ENCODE data around the gene RECK. TPM values are rescaled to one million over a fixed set of nuclear protein-coding genes. Genes with fewer than 3 reads are reported as not detected.

Gene RECK
- total and polyA plus RNA-seq, 8 donors = 0.95 to 4.6 (median 1.7) TPM

DNA sequence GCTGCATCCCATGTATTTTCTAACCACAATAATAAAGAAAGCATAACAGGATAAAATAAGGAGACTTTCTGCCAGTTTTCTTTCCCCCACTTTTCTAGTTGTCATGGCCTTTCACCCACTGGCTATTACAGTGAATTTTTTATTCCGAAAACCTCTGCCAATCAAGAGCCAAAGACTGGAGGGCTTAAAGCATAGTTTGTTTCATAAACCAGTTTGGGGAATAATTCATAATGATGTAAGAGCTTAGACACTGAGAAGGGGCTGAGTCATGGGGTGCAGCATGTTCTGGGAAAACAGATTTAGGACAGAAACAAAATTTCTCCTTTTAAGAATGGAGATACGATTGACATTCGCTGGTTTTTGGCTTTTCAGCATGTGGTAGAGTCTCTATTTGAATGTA is 95.4 kb downstream of the RECK start:
- Histone ChIP-seq H3K4me1 (peaks cover 0 to 2% (median 0%) of the 10 kb centered on the region in 3 donors), H3K27ac (no peak overlapping the region), H3K4me3 (no peak overlapping the region), H3K27me3 (no peaks in the 10 kb centered on the region), H3K36me3 (no peaks in the 10 kb centered on the region), H3K9me3 (no peaks in the 10 kb centered on the region)
- no peak for DNase-seq
- FAIRE-seq = no peak
- no peak for ATAC-seq
- TF ChIP-seq, protein P1, sequence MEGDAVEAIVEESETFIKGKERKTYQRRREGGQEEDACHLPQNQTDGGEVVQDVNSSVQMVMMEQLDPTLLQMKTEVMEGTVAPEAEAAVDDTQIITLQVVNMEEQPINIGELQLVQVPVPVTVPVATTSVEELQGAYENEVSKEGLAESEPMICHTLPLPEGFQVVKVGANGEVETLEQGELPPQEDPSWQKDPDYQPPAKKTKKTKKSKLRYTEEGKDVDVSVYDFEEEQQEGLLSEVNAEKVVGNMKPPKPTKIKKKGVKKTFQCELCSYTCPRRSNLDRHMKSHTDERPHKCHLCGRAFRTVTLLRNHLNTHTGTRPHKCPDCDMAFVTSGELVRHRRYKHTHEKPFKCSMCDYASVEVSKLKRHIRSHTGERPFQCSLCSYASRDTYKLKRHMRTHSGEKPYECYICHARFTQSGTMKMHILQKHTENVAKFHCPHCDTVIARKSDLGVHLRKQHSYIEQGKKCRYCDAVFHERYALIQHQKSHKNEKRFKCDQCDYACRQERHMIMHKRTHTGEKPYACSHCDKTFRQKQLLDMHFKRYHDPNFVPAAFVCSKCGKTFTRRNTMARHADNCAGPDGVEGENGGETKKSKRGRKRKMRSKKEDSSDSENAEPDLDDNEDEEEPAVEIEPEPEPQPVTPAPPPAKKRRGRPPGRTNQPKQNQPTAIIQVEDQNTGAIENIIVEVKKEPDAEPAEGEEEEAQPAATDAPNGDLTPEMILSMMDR (IDR thresholded peaks at IDR 0.05) = no peak
- WGBS, 2 donors = 69 to 77% methylated on average over 3 of the region's 3 CpGs
- intact Hi-C loops (cut with DNase I) = no loop called here

DNA sequence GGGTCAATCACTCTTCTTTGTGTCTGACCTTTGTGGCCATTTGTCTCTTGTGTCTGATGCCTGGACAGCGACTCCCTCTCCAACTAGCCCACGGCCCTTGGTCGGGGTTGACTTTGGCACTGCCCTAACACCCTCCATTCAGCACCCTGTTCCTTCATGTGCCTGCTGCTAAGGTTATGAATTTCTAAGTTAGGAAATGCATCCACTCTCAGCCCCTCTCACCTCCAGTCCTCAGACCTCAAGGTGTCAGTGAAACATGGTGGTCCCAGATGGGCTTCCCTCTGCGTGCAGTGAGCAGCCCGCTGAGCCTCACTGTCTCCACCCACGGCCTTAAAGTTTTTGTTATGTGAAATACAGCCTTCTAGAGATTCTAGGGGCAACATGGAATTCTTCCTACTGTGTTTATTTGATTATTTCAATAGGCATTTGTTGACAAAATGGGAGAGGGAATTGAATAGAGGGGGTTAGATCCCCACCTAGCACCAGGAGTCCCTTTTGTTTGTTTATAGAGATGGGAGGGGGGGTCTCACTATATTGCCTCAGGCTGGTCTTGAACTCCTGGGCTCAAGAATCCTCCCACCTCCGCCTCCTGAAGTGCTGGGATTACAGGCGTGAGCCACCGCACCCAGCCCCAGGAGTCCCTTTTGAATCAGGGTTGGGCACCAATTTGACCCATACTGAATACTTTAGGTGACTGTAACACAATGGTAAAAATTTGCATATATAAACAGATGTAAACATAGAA is 98.2 kb downstream of the RECK start:
- ATAC-seq = no peak
- H3K9me3 ChIP-seq = no peaks in the 10 kb centered on the region
- H3K4me1 ChIP-seq = peaks cover 0 to 8% (median 0%) of the 10 kb centered on the region in 3 donors
- FAIRE-seq = no peak
- no peak overlapping the region for H3K27ac ChIP-seq
- intact Hi-C loops (cut with DNase I) = no loop called here
- H3K36me3 ChIP-seq = no peaks in the 10 kb centered on the region
- WGBS, 2 donors = 75 to 79% methylated on average over 9 of the region's 9 CpGs
- TF ChIP-seq, protein P1 (IDR thresholded peaks at IDR 0.05) = no peak
- no peak overlapping the region for H3K4me3 ChIP-seq
- peak in 1 of 6 donors; percentile 31 for DNase-seq
- no peaks in the 10 kb centered on the region for H3K27me3 ChIP-seq

DNA sequence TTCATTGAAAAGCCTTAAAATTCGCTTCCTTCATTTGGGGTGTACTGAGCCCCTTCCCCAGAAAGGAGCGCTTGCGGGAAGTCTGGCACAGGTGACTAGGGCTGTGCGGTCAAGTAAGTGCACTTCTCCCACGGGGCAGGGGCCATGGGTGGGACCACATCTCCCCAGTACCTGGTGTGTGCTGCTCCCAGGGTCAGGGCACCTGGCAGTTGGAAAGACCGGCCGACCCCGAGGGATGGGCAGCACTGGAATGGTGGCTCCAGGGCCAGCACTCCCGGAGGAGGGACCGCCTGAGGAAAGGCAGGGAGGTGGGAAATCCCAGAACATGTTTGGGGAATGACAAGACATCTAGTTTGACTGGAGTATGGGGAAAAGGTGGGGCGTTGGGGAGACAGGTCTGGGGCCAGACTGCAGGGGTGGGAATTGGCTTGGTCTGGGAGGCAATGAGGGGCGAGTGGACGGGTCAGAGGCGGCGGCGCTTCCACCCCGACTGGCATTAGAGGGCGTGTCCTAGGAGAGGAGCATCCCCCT is 99.1 kb downstream of the RECK start:
- Histone ChIP-seq H3K27me3 (no peaks in the 10 kb centered on the region), H3K4me3 (peak overlapping the region; percentile 36 to 76 (median 54)), H3K9me3 (no peaks in the 10 kb centered on the region), H3K36me3 (no peaks in the 10 kb centered on the region), H3K4me1 (peaks cover 0 to 8% (median 0%) of the 10 kb centered on the region in 3 donors), H3K27ac (no peak overlapping the region)
- intact Hi-C loops (cut with DNase I) = no loop called here
- DNase-seq (peak in 1 of 6 donors; percentile 53), ATAC-seq (peak in 2 of 4 donors; percentile 14 to 22), FAIRE-seq (no peak)
- TF ChIP-seq, protein P1 (IDR thresholded peaks at IDR 0.05) = no peak
- WGBS, 2 donors = 13 to 14% methylated on average over 16 to 18 of the region's 18 CpGs

DNA sequence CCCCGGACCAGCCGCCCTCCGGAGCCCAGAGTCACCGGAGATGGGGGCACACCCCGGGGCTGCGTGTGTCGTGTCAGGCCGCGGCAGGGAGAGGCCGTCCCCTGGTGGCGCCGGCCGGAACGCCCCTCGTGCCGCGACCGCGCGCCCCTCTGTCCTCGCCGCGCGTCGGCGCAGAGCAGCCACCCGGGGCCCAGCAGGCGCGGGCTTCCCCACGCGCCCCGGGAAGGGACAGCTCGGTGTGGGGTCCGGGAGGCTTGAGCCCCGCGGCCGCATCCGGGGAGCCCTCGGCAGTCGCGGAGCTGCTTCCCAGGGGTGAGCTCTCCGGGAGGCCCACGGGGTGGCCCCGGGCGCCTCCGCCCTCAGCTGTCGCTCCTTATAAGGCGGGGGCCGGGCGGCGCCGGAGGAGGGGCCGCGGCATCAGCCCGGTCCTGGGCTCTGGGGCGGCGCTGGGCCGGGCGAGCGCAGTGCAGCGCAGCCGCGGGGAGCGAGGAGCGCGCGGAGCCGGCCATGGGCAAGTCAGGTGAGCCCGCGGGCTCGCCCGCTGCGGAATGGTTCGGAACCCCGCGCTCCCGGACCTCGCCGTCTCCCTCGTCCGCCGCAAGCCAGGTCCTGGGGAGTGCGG is 99.7 kb downstream of the RECK start, which contains the start of gene GLIPR2:
Gene GLIPR2 (plus strand): TSS at position 462 of the 622 bp plus-strand sequence. CDS start 46 bp downstream, at position 508.
- Histone ChIP-seq H3K27me3 (no peaks in the 10 kb centered on the region), H3K4me1 (peaks cover 0 to 8% (median 0%) of the 10 kb centered on the region in 3 donors), H3K4me3 (peak within 1 kb of the TSS; percentile 36 to 76 (median 54)), H3K27ac (peak within 1 kb of the TSS in 2 of 4 donors; percentile 0 to 12), H3K36me3 (no peaks in the 10 kb centered on the region), H3K9me3 (no peaks in the 10 kb centered on the region)
- peak; percentile 93 to 96 (median 96) for ATAC-seq
- no peak for FAIRE-seq
- TF ChIP-seq, protein P1 (IDR thresholded peaks at IDR 0.05) = no peak
- intact Hi-C loops (cut with DNase I) = no loop called here
- WGBS, 2 donors = 0 to 1% methylated on average over 27 to 83 of the region's 83 CpGs
- DNase-seq = peak; percentile 45 to 87 (median 65)
